HG03135 (cell line): Measurements from ENCODE around the gene SLC36A3.
"Not testable (repeated sequence)": the region's sequence is repeated elsewhere in the genome, so short reads cannot be mapped to it uniquely, and the experiment has no call there.

Experiments
- ATAC-seq: cut with Tn5 transposase; IDR thresholded peaks from one replicate; pipeline ENCODE4 v1.9.1; 2021; ENCODE audit warnings: mild to moderate bottlenecking, moderate library complexity; ENCODE audit not compliant: unreplicated experiment

SLC36A3 gene

GRCh38 chr5:151264113-151264512 lies 39.5 kb downstream of the SLC36A3 start:
- no peak for ATAC-seq

- ATAC-seq = no peak
Measured at GRCh38 chr5:151262532-151262931, 41.0 kb downstream of the SLC36A3 start.

- ATAC-seq = no peak
Measured at GRCh38 chr5:151259931-151260330, 43.6 kb downstream of the SLC36A3 start.

GRCh38 chr5:151258816-151259215 lies 44.8 kb downstream of the SLC36A3 start:
- ATAC-seq = no peak

- ATAC-seq = no peak
Measured at GRCh38 chr5:151258201-151258611, 45.4 kb downstream of the SLC36A3 start.

- ATAC-seq = no peak
Measured at GRCh38 chr5:151257731-151258181, 45.8 kb downstream of the SLC36A3 start.

- peak; percentile 35 for ATAC-seq
Measured at GRCh38 chr5:151255621-151256286, 47.8 kb downstream of the SLC36A3 start.

- not testable (repeated sequence) for ATAC-seq
Measured at GRCh38 chr5:151254990-151255389, 48.6 kb downstream of the SLC36A3 start.

- ATAC-seq = no peak
Measured at GRCh38 chr5:151254556-151254955, 49.0 kb downstream of the SLC36A3 start.

- ATAC-seq = no peak
Measured at GRCh38 chr5:151253605-151253950, 50.0 kb downstream of the SLC36A3 start.

- peak; percentile 82 for ATAC-seq
Measured at GRCh38 chr5:151252762-151253604, 50.6 kb downstream of the SLC36A3 start, which contains the start of gene GM2A. TSS of gene GM2A (plus strand) at chr5:151253185. CDS start at chr5:151253217, 32 bp downstream.

- ATAC-seq = no peak
Measured at GRCh38 chr5:151251621-151252020, 51.9 kb downstream of the SLC36A3 start.

- no peak for ATAC-seq
Measured at GRCh38 chr5:151251001-151251551, 52.5 kb downstream of the SLC36A3 start.

- ATAC-seq = no peak
Measured at GRCh38 chr5:151250346-151251000, 53.1 kb downstream of the SLC36A3 start.

GRCh38 chr5:151249281-151249680 lies 54.3 kb downstream of the SLC36A3 start:
- no peak for ATAC-seq

GRCh38 chr5:151248651-151249050 lies 54.9 kb downstream of the SLC36A3 start:
- ATAC-seq = no peak

GRCh38 chr5:151245680-151246219 lies 57.8 kb downstream of the SLC36A3 start:
- no peak for ATAC-seq

GRCh38 chr5:151244206-151244605 lies 59.4 kb downstream of the SLC36A3 start:
- no peak for ATAC-seq

- ATAC-seq = no peak
Measured at GRCh38 chr5:151243564-151243963, 60.0 kb downstream of the SLC36A3 start.

GRCh38 chr5:151243127-151243526 lies 60.4 kb downstream of the SLC36A3 start:
- ATAC-seq = no peak
